ENCODE results near the gene CSRP1.

CSRP1 gene

DNA sequence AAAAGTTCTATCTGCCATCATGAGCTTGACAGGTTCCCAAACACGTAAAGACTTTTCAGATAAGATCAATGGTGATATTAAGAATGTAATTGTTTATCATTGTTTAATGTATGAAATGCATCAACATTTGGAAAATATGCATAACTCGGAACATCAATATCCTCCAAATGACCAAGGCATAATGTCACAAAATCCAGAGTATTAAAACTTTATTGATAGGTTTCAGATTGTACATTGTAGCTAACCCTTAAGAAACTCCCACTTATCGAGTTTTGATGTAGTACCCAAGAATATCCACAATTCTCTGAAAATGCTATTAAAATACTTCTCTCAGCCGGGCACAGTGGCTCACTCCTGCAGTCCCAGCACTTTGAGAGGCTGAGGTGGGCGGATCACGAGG, 73.3 kb downstream of the CSRP1 start:
- H3K4me3 ChIP-seq (ENCODE audit: insufficient read depth, low read length, poor library complexity, severe bottlenecking) = no peak overlapping the region
- H3K9me3 ChIP-seq (ENCODE audit: insufficient read depth, low read length) = no peaks in the 10 kb centered on the region
- no peaks in the 10 kb centered on the region for H3K79me2 ChIP-seq (ENCODE audit: insufficient read depth, low read length)
- H2AFZ ChIP-seq (ENCODE audit: low read depth, low read length, severe bottlenecking) = no peak overlapping the region
- H3K27me3 ChIP-seq (ENCODE audit: low read length) = no peaks in the 10 kb centered on the region
- no peak overlapping the region for H3K9ac ChIP-seq (ENCODE audit: low read length)
- no peaks in the 10 kb centered on the region for H3F3A ChIP-seq (ENCODE audit: insufficient read depth)
- no peak overlapping the region for H3K4me2 ChIP-seq (ENCODE audit: low read depth, low read length, poor library complexity, severe bottlenecking)
- no peaks in the 10 kb centered on the region for H4K20me1 ChIP-seq (ENCODE audit: low read depth, low read length)
- TF ChIP-seq EZH2phosphoT487 (conservative IDR thresholded peaks at IDR 0.05; ENCODE audit: low read length) = no peak
- no peaks in the 10 kb centered on the region for H3K9me2 ChIP-seq (replicated peaks; ENCODE audit: insufficient read depth, low read length)
- H3K27ac ChIP-seq (ENCODE audit: low read depth, low read length) = no peak overlapping the region
- H3K36me3 ChIP-seq (ENCODE audit: low read length) = no peaks in the 10 kb centered on the region
